Fibroblast of lung (primary cell): ENCODE data around the gene SP5. TPM values are rescaled to one million over a fixed set of nuclear protein-coding genes. Genes with fewer than 3 reads are reported as not detected.
"Not testable (repeated sequence)": the region's sequence is repeated elsewhere in the genome, so short reads cannot be mapped to it uniquely, and the experiment has no call there.

Source experiments
- DNase-seq, 2 donors: peaks; one replicate each; pipeline versions ENCODE4 v3.0.0 to v3.0.0-alpha.2; 2010; ENCODE audit warnings: low read depth in 2 of 2
- H2AFZ ChIP-seq: 2 replicates; pipeline ENCODE4 v1.5.1; 2012; ENCODE audit warnings: low read length, control low read depth, inconsistent platforms
- H3K27ac ChIP-seq: 2 replicates; pipeline ENCODE4 v1.5.1; 2011; ENCODE audit warnings: low read length, control low read depth; ENCODE audit not compliant: insufficient read depth
- H3K27me3 ChIP-seq: 2 replicates; pipeline ENCODE4 v1.5.1; 2011; ENCODE audit warnings: mild to moderate bottlenecking, low read length; ENCODE audit not compliant: control insufficient read depth, insufficient read depth
- H3K36me3 ChIP-seq: 2 replicates; pipeline ENCODE4 v1.5.1; 2011; ENCODE audit warnings: low read length; ENCODE audit not compliant: control insufficient read depth, insufficient read depth
- H3K4me1 ChIP-seq: 2 replicates; pipeline ENCODE4 v1.5.1; 2011; ENCODE audit warnings: low read length; ENCODE audit not compliant: control insufficient read depth, insufficient read depth; ENCODE audit errors: extremely low read depth
- H3K4me2 ChIP-seq: 2 replicates; pipeline ENCODE4 v1.5.1; 2011; ENCODE audit warnings: low read length, control low read depth; ENCODE audit not compliant: insufficient read depth; ENCODE audit errors: extremely low read depth
- H3K4me3 ChIP-seq, 4 experiments: fragments of 200-600 bp in 1 of 4; sonication (generic) in 1 of 4; replicated peaks in 1 of 4; 2 replicates each; pipeline ENCODE4 v1.5.1; 2011 to 2016; ENCODE audit warnings: low read length in 4 of 4, low read depth in 3 of 4, mild to moderate bottlenecking in 3 of 4, control low read depth in 2 of 4, inconsistent platforms in 1 of 4, mixed read lengths in 1 of 4; ENCODE audit not compliant: insufficient read depth in 1 of 4; ENCODE audit errors: control extremely low read depth in 1 of 4
- H3K79me2 ChIP-seq: 2 replicates; pipeline ENCODE4 v1.5.1; 2012; ENCODE audit warnings: mild to moderate bottlenecking, low read length, inconsistent platforms; ENCODE audit not compliant: control insufficient read depth, insufficient read depth
- H3K9ac ChIP-seq: 2 replicates; pipeline ENCODE4 v1.5.1; 2011; ENCODE audit warnings: mild to moderate bottlenecking, low read length, control low read depth; ENCODE audit not compliant: insufficient read depth
- H3K9me3 ChIP-seq: 2 replicates; pipeline ENCODE4 v1.5.1; 2012; ENCODE audit warnings: low read depth, low read length; ENCODE audit not compliant: control insufficient read depth, insufficient read depth
- H4K20me1 ChIP-seq: 2 replicates; pipeline ENCODE4 v1.5.1; 2011; ENCODE audit warnings: low read length; ENCODE audit not compliant: control insufficient read depth, insufficient read depth; ENCODE audit errors: extremely low read depth
- EZH2 ChIP-seq: IDR thresholded peaks from 2 replicates; pipeline ENCODE4 v1.5.1; 2012; ENCODE audit warnings: low read length, control low read depth, mild to moderate bottlenecking; ENCODE audit errors: missing control alignments
- polyA plus RNA-seq, 2 donors: library from polyadenylated mRNA; depleted of rRNA in 1 of 2; stranded (reverse) in 1 of 2; unstranded in 1 of 2; fragments of >200 nt; gene quantifications; 2 replicates each; pipeline ENCODE4 v1.2.1, GENCODE V29; 2011 to 2012; ENCODE audit warnings: missing spikeins in 1 of 2
- total RNA-seq: library from RNA; depleted of rRNA; stranded (reverse); fragments of >200 nt; gene quantifications from 2 replicates; pipeline ENCODE4 v1.2.1, GENCODE V29; 2014
- TF ChIP-seq, protein P1 (sequence below), 2 donors: IDR thresholded peaks in 1 of 2; conservative IDR thresholded peaks in 1 of 2; 1 replicate in 1 of 2; 2 replicates in 1 of 2; pipeline ENCODE4 v1.5.1; 2011 to 2012; ENCODE audit warnings: low read length in 2 of 2, control low read depth in 1 of 2, inconsistent platforms in 1 of 2, low read depth in 1 of 2, mild to moderate bottlenecking in 1 of 2

SP5 gene
- total and polyA plus RNA-seq, 2 donors (not counting 1 experiment from before 2014, with no cell fraction given) = under 0.01 TPM; not detected in 1

DNA sequence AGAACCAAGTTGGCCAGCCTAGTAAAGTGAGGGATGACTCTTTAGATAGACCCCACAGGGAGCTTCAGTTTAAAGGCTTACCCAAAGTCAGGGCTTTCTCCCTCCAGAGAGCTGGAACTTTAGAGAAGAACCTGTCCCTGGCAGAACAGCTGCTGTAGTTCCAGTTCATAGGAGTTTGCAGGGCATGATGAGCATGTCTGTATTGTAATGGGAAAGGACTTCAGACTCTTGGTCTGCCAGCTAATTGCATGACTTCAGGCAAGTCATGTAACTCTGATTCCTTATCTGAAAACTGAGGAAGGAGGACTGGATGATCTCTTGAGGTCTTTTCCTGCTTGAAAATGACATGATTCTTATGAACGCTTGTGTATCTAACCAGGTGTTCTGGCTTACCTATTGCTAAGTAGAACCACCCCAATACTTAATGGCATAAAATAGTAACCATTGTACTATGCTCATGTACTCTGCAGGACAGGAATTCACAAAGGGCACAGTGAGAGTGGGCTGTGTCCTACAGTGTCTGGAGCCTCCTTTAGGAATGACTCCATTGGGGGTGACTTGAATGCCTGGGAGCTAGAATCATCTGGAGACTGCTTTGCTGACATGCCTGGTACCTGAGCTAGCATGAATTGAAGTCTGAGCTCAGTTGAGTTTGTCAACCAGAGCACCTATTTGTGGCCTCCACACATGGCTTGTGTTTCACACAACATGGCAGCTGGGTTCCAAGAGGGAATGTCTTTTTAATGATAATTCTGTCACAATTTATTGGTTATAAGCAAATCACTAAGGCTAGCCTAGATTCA is 18.9 kb downstream of the SP5 start:
- no peaks in the 10 kb centered on the region for H3K27me3 ChIP-seq
- H3K4me2 ChIP-seq = no peak overlapping the region
- H4K20me1 ChIP-seq = no peaks in the 10 kb centered on the region
- no peak for DNase-seq
- no peak overlapping the region for H3K27ac ChIP-seq
- TF ChIP-seq EZH2 = no peak
- TF ChIP-seq, protein P1, sequence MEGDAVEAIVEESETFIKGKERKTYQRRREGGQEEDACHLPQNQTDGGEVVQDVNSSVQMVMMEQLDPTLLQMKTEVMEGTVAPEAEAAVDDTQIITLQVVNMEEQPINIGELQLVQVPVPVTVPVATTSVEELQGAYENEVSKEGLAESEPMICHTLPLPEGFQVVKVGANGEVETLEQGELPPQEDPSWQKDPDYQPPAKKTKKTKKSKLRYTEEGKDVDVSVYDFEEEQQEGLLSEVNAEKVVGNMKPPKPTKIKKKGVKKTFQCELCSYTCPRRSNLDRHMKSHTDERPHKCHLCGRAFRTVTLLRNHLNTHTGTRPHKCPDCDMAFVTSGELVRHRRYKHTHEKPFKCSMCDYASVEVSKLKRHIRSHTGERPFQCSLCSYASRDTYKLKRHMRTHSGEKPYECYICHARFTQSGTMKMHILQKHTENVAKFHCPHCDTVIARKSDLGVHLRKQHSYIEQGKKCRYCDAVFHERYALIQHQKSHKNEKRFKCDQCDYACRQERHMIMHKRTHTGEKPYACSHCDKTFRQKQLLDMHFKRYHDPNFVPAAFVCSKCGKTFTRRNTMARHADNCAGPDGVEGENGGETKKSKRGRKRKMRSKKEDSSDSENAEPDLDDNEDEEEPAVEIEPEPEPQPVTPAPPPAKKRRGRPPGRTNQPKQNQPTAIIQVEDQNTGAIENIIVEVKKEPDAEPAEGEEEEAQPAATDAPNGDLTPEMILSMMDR (conservative IDR thresholded peaks at IDR 0.05 in 1 of 2, IDR thresholded peaks at IDR 0.05 in 1 of 2; ENCODE audit: low read depth in 1 of 2, low read length in 2 of 2) = no peak
- H3K9me3 ChIP-seq = no peaks in the 10 kb centered on the region
- H3K4me1 ChIP-seq = no peaks in the 10 kb centered on the region
- no peaks in the 10 kb centered on the region for H3K79me2 ChIP-seq
- no peaks in the 10 kb centered on the region for H3K36me3 ChIP-seq
- H2AFZ ChIP-seq = no peak overlapping the region
- no peak overlapping the region for H3K9ac ChIP-seq
- no peak overlapping the region for H3K4me3 ChIP-seq

DNA sequence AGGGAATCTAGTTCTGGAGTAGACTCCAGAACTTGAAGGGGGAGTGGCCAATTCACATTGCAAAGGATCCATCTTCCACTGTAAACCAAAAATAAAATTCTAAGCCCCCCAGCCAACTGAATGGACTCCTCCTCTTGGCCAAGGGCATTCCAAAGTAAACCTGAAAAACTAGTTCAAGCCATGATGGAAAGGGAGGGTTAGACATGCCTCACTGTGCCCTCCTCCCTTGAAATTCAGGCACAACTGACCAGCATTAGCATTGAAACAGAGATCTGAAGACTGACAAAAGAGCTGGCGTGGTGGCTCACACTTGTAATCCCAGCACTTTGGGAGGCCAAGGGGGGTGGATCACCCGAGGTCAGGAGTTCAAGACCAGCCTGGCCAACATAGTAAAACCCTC is 19.5 kb downstream of the SP5 start:
- H2AFZ ChIP-seq, H3K27ac ChIP-seq, H3K4me2 ChIP-seq, DNase-seq, H4K20me1 ChIP-seq, H3K4me1 ChIP-seq, H3K9me3 ChIP-seq, H3K79me2 ChIP-seq, H3K27me3 ChIP-seq, H3K4me3 ChIP-seq, H3K36me3 ChIP-seq, H3K9ac ChIP-seq: not testable (repeated sequence)

DNA sequence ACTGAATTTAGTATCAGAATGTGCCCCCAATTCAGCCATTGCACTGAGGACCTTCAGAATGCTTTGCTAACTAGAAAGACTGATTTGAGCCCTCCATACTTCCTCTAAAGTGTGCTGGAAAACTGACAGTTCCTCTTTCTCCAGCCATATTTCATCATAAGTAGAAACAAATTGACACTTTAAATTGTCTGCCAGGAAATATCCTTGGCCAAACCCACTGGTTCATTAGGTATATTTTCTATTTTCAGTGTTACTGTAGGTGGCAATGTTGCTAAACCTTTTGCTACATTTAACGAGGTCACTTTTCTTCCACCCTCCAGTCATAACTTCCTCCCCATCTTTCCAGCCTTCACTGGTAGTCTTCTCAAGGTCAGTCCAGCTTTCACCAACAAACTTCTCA is 21.5 kb downstream of the SP5 start:
- H3K4me3 ChIP-seq = no peak overlapping the region
- H3K36me3 ChIP-seq = no peaks in the 10 kb centered on the region
- peaks cover 4% of the 10 kb centered on the region for H3K4me1 ChIP-seq
- no peaks in the 10 kb centered on the region for H3K79me2 ChIP-seq
- no peaks in the 10 kb centered on the region for H3K27me3 ChIP-seq
- no peak overlapping the region for H3K9ac ChIP-seq
- no peak overlapping the region for H3K27ac ChIP-seq
- no peak overlapping the region for H3K4me2 ChIP-seq
- TF ChIP-seq EZH2 = no peak
- TF ChIP-seq, protein P1 (conservative IDR thresholded peaks at IDR 0.05 in 1 of 2, IDR thresholded peaks at IDR 0.05 in 1 of 2; ENCODE audit: low read depth in 1 of 2, low read length in 2 of 2) = no peak
- H2AFZ ChIP-seq = no peak overlapping the region
- H4K20me1 ChIP-seq = no peaks in the 10 kb centered on the region
- DNase-seq = no peak
- no peaks in the 10 kb centered on the region for H3K9me3 ChIP-seq
